Middle frontal gyrus (tissue), 1 donor: Measurements from ENCODE around the gene KCNK5.

Experiments
- DNase-seq: peaks from one replicate; pipeline ENCODE4 v3.0.0-alpha.2; 2015; ENCODE audit warnings: low spot score; ENCODE audit errors: extremely low spot score

The KCNK5 gene

GRCh38 chr6:39240155-39240757 lies 11.0 kb upstream of the KCNK5 start:
- no peak for DNase-seq

GRCh38 chr6:39239527-39240154 lies 10.4 kb upstream of the KCNK5 start:
- no peak for DNase-seq

GRCh38 chr6:39236742-39237141 lies 7.5 kb upstream of the KCNK5 start:
- no peak for DNase-seq

- no peak for DNase-seq
Observed at GRCh38 chr6:39233333-39233732, 4.1 kb upstream of the KCNK5 start.

- DNase-seq: no peak
Observed at GRCh38 chr6:39231521-39232243, 2.4 kb upstream of the KCNK5 start.

GRCh38 chr6:39230654-39231035 lies 1.4 kb upstream of the KCNK5 start:
- no peak for DNase-seq

- DNase-seq: no peak
Observed at GRCh38 chr6:39228111-39228971, 934 bp downstream of the KCNK5 start.

GRCh38 chr6:39227476-39227875 lies 1.8 kb downstream of the KCNK5 start:
- no peak for DNase-seq

GRCh38 chr6:39226639-39227329 lies 2.5 kb downstream of the KCNK5 start:
- no peak for DNase-seq

- DNase-seq: no peak
Observed at GRCh38 chr6:39225946-39226437, 3.3 kb downstream of the KCNK5 start.

- no peak for DNase-seq
Observed at GRCh38 chr6:39225543-39225942, 3.7 kb downstream of the KCNK5 start.

GRCh38 chr6:39224523-39225182 lies 4.6 kb downstream of the KCNK5 start:
- no peak for DNase-seq

- no peak for DNase-seq
Observed at GRCh38 chr6:39224011-39224410, 5.3 kb downstream of the KCNK5 start.

- DNase-seq: no peak
Observed at GRCh38 chr6:39223555-39223954, 5.7 kb downstream of the KCNK5 start.

- no peak for DNase-seq
Observed at GRCh38 chr6:39223061-39223460, 6.2 kb downstream of the KCNK5 start.

GRCh38 chr6:39221779-39222641 lies 7.3 kb downstream of the KCNK5 start:
- no peak for DNase-seq

GRCh38 chr6:39221115-39221514 lies 8.2 kb downstream of the KCNK5 start:
- no peak for DNase-seq

- DNase-seq: no peak
Observed at GRCh38 chr6:39218868-39219567, 10.3 kb downstream of the KCNK5 start.
